ENCODE measurements around the gene FHIT.
"Not testable (repeated sequence)": the region's sequence is repeated elsewhere in the genome, so short reads cannot be mapped to it uniquely, and the experiment has no call there.

FHIT gene

DNA sequence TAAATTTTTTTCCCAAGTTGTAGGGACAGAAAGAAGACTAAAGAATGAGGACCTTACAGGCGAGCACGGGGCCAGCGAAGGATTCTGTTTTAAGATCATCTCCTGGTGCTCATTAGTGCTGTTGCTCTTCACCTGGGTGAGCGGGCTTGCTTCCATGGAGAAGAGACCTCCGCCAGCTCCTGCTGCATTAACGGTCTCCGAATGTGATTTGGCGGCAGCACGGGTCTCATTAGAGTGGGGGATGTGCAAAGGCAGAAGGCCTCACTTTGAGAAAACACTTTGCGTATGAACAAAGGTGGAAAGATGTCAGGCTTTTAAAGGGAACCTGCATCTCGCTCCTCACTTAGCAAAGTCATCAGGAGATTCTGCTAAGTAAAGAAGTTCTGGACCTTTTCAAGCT lies 1448.0 kb downstream of the FHIT start:
- DNase-seq: no peak

DNA sequence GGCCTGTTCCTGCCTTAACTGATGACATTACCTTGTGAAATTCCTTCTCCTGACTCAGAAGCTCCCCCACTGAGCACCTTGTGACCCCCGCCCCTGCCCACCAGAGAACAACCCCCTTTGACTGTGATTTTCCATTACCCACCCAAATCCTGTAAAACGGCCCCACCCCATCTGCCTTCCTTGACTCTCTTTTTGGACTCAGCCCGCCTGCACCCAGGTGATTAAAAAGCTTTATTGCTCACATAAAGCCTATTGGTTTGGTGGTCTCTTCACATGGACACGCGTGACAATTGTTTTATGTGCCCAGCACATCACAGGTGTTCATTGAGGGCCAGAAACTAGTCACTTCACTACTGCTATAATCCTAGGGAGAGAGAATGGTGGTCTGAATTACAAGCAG lies 1448.8 kb downstream of the FHIT start:
- not testable (repeated sequence) for DNase-seq

DNA sequence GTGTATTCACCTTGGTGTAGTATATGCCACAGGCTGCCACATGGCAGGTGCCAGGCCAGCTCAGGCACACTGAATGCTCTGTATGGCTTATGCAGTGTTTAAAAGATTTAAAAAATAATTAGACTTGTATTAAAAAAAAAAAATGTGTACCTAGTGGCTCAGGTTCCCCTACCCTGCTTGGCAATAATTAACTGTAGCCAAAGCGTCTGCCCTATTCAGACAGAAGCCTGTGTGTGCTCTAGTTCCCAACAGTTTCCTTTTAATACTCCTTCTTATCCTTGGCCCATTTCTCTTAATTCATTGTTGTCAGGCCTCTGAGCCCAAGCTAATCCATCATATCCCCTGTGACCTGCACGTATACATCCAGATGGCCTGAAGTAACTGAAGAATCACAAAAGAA lies 1449.2 kb downstream of the FHIT start:
- peak in 1 of 2 experiments; percentile 6 for DNase-seq

DNA sequence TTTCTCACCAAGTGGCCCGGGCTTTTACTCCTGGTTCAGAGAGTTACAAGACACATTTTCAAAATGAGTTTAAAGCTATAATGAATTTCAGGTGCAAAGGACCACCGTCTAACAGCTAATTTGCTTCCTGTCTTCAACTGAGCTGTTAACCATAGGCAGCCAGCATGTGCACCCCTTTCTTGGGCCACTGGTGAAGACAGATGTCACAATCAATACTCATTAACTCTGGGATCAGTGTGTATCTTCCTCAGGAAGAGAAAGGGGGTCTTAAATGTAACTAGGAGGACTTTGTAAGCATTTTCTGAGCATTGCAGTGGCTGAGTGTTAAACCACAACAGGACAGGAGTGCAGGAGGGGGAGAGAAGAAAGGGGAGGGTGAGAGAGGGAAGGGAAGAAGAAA lies 1450.8 kb downstream of the FHIT start:
- DNase-seq: peak in 1 of 2 experiments; percentile 11

DNA sequence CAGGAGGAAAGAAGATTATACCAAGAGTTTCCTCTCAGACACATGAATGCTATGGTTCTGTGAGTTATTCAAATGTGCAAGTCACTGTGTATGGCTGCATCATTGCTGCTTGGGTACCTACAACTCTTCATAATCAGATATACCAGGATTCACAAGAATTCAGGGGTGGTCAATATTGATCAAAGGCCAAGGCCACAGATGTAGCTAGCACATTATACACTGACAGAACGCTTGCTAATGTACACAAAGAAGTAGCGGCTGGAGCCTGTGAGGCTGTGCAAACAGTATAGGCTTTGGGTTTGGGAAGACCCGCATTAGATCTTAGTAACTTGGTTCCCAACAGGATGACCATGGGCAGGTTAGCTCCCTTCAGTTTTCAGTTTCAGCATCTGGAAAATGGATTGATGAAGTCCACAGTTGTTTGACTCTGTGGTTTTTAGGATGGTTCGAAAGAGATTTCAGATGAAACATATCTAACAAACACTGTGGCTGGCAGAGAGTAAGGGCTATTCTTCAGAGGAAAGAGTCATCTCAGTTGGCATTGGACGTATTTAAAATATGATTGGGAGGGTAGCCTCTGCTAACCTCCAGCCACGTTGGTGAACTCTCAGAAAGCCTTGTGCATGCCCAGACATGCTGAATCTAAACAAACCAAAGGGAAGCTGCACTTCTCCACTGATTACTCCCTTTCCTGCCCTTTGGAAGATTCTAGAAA lies 1452.7 kb downstream of the FHIT start:
- DNase-seq: no peak

DNA sequence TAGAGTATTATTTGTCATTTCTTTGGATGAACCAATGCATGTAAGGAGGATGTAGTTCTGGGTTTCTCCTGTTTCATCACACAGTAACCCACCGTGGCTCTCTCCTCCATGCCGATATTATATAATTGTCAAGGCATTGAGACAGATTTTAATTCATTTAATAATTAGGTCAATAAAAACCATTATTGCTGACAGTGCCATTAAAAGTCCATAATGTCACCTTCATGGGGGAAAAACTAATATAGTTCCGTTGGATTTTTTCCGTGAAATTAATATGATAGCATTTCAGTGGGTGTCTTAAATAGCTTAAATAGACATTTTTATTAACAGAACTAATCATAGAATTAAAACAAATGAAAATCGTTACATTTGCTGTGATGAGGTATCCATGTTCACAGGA lies 1453.7 kb downstream of the FHIT start:
- DNase-seq: no peak

DNA sequence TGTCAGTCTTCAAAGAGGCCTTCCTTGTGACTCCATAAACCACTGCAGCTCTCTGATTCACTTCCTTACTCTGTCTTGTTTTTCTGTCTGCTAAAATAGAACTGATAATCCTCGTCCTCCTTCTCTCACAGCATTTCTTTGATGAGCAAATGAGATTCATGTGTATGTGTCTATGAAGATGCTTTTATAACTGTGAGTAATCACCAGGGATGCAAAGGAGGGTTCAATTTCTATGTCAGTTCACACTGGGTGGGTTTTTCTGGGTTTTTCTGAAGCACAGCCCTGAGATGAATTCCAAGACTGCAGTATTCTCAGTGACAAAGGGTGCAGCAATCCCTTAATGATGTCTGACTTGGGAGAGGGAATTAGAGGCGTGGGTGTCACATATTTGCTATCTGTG lies 1454.8 kb downstream of the FHIT start:
- DNase-seq: no peak

DNA sequence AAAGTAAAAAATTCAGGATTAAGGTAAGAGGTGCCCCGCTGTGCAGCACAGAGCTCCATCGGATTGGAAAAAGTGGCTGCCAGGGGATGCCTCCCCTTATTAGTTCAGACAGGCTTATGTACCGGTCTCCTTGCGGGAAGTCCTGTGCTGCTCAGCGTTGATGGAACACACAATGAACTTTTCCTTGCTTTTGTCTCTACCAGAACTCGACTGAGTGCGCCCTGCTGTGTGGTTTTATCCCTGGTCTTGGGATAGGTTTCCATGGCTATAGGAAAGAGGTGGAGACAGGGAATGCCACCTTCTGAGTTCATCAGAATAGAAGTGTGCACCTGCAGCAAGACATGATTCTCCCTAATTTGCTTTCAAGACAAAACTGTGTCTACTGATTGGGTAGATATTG lies 1455.5 kb downstream of the FHIT start:
- no peak for DNase-seq

DNA sequence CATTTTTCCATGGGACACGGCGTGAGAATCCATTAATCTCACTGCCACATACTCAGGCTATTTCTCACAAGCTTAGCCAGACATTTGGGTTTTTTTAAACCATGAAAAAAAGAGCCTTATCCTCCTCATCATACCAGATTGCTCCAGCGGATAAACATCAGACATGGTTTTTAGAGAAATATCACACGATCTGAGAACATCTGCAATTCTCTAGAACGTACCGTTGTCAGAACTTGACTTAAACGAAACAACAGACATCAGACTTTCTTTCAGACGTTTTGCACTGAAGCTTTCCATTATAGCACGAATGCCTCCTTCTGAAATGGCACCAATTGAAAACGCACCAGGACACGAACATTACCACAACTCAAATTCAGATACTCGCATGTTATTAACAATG lies 1457.3 kb downstream of the FHIT start:
- DNase-seq: no peak

DNA sequence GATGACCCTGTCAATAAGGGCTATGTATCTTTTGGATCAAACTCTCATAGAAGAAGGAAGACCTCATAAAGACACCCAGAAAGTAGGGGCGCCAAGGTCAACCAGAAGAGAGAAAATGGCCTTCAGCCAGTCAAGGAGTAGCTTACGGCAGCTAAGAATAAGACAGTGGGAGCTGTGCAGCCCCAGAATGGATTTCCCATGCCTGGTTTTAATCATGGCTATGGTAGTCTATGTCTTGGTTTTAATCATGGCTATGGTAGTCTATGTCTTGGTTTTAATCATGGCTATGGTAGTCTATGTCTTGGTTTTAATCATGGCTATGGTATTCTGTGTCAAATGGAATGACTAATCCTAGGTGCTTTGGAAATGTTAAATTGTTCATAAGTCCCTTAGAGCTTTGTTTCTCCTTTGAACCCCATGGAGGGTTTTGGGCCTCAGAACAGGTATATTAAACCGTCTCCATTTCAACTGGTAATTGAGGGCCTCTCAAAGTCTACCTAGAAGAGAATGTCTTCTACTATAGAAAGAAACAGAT lies 1459.4 kb downstream of the FHIT start:
- no peak for DNase-seq

DNA sequence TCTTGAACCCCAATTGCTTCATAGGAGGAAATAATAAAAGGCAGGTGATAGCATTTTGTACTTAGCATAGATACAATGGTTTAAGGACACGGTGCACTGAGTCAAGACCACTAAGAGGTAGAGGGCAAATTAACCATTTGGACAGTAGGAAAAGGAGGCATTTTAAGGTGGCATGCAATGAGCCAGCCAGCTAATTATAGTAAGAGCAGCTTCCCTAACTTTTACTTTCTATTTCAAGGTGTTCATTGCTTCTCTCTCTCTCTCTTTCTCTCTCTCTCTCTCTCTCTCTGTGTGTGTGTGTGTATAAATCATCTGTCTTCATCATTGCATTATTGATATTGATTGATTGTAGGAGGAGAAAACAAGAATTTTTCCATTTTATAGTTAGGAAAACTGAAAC lies 1461.0 kb downstream of the FHIT start:
- no peak for DNase-seq

DNA sequence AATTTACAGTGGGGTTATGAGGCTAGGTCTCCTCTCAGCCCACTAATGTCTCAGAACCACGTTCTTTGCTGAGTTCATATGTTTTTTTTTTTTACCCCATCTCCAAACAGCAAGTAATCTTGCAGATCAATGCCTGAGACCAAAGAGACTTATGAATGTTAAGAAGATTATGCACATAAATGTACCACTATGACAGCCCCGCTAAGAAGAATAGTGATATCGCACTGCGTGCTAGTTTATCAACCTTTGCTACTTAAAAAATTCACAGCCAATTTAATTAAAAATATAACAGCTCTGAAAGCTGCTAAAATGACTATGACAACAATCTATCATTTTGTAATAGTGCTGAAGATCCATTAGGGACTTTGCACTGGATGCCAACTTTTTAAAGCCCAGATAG lies 1462.5 kb downstream of the FHIT start:
- DNase-seq: no peak

DNA sequence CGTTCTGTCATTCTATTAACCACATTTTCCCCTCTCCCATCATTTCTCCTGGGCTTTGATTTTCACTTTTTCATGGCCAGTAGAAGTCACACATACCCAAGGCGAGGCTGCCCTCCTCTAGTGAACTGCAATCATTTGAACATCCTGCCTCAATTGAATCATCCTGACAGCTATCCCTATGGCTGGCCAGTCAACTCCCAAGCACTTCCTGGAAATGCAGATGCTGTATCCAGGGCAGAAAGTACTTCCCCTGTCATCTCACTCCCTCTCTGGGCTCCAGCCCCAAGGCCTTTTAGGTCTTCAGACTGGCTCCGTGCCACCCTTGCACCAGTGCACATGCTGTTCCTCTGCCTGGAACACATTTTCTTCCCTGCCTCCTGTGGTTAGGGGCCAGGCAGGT lies 1463.1 kb downstream of the FHIT start:
- no peak for DNase-seq

DNA sequence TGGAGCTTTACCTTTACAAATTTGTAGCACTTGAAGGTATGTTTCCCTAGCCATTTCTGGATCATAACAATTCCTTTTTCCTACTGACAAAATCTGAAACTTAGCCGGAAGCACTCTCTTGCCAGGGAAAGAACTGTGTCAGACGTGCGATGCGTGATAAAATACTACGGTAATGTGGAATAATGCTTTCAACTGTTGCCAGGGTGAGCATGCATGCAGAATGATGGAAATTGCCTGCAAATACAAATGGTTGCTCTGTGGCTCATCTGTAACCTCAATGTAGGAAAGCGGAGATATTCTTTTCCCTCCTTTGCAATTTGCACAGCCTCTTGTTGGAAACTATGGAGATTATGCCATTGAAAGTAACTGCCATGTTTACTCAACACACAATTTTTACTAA lies 1464.9 kb downstream of the FHIT start:
- no peak for DNase-seq

DNA sequence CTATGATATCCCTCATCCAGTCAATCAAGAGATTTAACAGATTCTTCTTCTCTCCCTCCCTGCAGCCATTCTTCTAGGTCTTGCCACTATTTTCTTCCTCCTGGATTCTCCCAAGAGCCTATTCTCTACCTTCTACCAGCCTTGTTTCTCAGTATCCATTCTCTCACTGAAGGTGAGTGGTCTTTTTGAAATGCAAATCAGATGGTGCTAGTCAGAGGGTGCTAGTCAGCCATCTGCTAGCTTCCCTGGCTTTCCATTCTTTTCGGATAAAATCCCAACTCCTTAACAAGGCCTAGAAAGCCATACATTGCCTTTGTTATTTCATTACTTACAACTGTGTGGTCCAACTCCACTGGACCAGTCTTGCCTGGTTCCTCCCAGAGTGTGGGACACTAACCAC lies 1467.1 kb downstream of the FHIT start:
- no peak for DNase-seq

DNA sequence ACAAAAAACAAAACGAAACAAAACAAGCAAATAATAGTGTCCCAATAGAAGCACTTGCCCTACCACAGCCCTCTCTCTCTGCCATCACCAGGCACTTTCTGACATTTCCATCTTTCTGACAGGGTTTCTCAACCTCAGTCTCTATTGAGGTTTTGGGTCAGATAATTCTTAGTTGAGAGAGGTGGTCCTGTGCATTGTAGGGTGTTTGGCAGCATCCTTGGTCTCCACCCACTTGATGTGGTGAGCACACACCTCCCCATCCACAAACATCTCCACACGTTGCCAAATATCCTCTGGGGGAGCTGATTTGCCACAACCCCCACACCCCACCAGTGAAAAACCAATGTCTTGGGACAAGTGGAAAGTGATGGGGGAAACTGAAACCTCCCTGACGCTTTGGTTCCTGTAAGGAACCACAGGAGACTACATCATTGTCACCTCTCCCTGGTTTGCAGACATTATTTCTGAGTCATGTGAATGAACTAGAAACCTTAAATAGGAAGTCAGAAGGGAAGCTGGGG lies 1467.7 kb downstream of the FHIT start:
- DNase-seq: no peak

DNA sequence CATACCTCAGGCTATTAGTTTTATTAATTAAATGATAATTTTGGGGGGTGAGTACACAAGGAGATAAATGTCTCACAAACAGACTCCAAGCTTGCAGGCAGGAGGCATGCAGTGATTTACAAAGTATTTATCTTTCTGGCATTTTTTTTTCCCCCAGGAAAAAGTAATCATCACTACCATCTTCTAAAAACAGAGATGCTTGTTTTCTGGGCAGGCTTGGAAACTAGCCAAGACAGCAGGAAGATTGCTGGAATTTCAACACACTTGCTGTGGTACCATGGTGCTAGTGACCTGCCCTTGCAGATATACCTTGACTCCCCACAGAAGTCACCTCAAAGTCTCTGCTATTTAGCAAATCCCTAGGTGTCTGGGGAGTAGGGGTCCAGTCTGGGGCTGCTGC lies 1468.6 kb downstream of the FHIT start:
- no peak for DNase-seq

DNA sequence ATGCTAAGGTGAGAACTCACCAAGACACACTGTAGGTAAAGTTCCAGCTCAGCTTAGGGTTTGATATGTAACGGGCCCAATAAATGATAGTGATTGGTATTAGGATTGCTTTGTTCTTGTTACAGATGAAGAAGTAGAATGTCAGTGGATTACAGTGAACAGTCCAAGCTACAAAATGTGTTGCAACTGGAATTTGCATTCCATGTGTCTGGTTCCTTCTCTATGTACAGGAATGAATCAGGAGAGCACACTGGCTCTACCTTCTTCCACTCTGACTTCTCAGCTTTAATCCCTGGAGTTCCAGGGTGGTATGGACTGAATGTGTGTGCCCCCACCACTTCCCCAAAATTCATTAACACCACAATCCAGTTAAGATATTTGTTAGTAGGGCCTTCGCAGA lies 1471.0 kb downstream of the FHIT start:
- no peak for DNase-seq

DNA sequence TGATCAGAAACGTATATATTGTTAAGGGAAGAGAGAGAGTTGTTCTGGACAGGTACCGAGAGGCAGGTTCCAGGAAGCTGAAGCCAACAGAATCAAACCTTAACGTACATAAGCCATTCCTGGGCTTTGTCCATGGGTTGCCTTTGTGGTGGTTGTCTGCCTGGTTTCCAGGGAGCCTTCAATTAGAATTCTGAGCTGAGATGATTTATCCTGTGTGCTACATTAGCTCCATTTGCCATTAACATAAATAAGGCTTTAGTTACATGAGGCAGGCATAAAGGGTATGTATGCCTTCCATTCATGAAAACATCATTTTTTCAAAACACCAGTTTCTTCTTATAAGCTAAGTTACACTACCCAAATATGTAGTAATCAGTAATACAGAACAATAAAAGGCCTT lies 1472.0 kb downstream of the FHIT start:
- no peak for DNase-seq

DNA sequence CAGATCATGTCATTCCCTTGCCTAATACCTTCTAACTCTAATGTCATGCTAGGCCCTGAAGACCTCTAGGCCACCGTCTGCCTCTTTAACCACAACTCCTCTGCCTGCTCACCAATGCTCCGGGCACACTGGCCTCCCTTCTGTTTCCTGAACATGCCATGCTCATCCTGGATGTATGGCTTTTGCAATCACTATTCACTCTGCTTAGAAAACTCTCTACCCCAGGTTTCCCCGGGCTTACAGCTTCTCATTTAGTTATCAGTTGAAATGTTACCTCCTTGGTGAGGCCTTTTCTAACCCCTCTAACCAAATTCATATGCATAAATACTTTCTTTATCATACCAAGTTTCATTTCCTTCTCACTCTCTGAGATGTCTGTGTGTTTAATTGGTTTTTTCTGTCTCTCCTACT lies 1473.6 kb downstream of the FHIT start:
- no peak for DNase-seq

DNA sequence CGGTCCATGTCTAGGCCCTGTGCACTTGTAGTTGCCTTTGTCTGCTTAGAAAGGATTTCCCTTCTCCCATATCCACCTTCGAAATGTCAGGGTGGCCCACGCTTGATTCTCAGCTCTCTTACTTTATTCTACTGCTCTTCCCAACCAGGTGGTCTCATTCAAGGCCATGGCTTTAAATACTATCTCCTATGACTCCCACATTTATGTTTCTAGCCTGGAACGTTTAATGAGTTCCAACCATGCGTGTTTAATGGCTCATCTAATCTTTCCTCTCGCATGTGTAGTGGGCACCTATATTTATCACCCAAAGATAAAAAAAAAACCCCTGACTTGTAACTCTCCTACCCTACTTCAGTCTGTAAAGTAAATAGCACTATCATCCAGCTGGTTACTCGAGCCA lies 1474.2 kb downstream of the FHIT start:
- DNase-seq: no peak

DNA sequence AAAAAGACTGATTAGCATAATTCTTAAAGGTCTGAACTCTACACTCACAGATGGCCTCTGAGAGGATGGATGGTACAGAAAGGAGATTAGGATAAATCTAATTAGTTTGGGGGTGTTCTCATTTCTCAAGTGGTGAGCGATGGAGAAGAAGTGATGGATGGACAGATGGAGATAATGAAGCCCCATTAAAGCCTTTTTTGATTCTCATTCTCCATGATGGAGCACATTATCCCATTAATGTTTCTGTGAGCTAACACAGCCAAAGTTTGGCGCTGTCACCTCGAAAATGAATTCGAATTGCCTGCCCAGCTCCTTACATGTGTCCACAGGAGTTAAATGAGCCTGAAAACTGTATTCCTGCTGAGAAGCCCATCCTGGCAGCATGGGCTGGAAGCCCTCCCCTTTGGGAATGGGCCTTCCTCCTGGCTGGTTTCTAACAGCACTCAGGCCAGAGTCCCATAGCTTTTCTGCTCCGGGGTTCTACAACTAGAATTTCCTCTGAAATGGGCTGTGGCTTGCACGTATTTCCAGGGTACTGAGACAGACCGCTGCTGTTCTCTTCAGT lies 1475.4 kb downstream of the FHIT start:
- DNase-seq: peak; percentile 82 to 97

DNA sequence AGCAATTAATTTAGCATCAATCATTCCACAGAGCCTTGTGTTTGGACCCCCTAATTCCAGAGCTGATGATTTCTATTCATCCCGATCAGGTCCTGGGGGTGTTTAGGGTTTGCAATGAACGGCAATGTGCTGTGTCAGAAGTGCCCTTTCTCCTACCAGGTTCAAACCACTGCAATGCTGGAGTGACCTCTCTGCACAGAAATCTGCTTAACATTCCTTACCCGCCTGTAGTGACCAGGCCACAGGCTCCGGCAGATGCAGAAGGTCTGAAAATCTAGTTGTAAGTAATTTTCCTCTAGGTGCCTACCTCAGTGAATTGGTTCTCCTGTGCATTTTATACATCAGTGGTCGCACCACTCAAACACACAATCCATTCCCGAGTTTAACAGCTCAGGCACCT lies 1476.1 kb downstream of the FHIT start:
- peak in 1 of 2 experiments; percentile 18 for DNase-seq

DNA sequence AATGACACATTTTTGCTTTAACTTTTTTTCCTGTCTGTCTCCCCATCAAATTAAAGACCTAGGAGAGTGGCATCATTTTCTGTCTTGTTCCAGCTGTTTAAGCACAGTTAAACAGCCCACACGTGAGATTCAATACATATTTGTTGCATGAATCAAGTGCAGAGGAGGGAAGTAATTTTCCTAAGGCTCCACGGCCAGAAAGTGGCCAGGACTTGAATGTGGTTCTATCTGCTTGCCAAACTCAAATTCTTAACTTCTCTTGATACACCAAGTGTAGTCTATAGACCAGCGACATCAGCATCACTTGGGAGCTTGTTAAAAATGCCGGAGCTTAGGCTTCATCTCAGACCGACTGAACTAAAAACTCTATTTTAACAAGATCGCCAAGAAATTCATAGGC lies 1476.6 kb downstream of the FHIT start:
- no peak for DNase-seq

DNA sequence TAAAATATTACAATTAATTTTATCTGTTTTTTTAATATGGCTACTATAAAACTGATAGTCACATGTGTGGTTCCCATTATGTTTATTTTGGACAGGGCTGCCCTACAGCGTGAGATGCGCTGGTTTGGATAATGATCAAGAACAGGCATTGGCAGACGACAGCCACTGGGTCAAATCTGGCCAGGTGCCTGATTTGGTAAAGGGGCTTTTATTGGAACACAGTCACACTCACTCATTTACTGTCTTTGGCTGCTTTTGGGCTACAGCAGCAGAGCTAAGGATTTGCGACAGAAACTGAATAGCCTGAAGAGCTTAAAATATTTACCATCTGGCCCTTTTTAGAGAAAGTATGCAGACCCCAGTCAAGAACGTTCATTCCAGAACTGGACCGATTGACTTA lies 1477.3 kb downstream of the FHIT start:
- DNase-seq: peak; percentile 56 to 89

All from NCI-H524 (cell line).